NCI-H69 (cell line): ENCODE results near the gene STXBP1.

Source experiments
- DNase-seq: peaks from one replicate; lab custom pipeline; 2025; lab: John Stamatoyannopoulos, UW

Gene STXBP1

DNA sequence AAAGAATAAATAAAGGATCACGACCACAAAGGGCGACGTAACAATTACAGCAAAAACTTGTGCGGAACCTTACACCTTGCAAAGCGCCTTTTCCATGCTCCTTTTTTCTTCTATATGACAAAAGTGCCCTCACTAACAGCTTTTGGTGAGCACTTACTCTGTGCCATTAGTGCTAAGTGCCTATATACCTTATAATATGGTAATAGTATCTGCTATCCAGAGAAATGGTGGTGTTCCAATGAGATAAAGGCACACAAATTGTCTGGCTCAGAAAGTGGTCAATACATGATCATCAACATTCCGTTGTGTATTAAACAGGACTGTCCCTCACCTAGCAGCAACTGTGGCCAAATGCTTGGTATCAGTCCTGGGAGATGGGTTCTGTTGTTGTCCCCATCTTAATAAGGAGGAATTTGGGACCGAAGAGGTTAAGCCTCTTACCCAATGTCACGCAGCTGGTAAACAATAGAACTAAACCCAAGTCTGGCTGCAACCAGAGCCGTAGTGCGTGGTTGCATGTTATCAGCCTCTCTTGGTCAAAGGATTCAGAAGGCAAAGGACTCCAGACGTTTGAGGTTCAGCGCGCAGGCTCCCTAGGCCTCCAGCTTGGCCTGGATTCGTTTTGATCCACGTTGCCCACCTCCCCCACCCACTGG is 123.6 kb downstream of the STXBP1 start:
- DNase-seq = no peak

DNA sequence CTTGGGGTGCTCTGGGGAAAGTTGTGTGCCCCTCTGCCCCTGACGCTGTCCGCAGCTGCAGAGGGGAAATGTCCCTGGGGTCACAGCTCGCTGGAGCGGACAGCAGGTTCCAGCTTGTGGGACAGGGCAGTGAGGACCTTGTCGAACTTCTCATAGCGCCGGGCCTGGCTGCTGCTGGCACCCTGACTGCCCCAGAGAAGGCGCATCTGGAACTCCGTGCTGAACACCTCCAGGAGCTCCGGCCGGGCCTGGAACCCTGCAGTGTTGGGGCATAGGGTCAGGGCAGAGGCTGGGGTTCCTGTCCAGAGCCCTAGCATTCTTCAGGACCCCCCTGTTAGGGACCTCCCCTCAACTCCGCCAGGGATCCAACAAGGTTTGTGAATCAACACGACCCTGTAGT is 126.6 kb downstream of the STXBP1 start:
- no peak for DNase-seq

DNA sequence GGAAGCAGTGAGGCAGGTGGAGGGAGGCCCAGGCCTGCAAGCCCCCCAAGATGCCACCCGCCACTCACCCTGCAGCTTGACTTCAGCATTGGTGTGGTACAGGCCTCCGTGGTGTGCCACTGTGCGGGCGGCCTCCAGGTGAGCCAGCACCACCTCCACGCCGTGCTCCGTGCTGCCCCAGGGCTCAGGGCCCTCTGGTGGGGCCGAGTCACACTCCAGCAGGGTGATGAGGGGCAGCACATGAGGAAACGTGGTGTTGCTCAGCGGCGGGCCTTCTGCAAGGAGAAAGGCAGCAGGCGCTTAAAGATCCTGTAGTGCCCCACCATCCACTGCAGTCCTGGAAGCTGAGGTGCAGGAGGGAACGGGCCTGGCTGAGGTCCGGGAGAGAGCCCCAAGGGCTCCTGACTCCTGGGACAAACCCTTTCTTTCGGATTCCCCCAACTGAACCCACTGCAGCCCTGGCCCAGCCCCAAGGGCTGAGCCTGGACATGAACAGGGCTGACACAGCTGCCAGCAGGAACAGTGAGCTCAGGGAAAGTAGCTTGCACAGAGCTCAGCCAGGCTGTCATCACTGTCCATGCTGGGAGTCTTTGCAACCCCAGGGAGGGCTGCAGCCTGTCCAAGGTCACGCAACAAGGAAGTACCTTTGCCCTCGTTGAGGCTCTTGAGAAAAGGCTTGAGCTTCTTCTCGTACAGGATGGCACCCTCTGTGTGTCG is 127.7 kb downstream of the STXBP1 start:
- DNase-seq = no peak

DNA sequence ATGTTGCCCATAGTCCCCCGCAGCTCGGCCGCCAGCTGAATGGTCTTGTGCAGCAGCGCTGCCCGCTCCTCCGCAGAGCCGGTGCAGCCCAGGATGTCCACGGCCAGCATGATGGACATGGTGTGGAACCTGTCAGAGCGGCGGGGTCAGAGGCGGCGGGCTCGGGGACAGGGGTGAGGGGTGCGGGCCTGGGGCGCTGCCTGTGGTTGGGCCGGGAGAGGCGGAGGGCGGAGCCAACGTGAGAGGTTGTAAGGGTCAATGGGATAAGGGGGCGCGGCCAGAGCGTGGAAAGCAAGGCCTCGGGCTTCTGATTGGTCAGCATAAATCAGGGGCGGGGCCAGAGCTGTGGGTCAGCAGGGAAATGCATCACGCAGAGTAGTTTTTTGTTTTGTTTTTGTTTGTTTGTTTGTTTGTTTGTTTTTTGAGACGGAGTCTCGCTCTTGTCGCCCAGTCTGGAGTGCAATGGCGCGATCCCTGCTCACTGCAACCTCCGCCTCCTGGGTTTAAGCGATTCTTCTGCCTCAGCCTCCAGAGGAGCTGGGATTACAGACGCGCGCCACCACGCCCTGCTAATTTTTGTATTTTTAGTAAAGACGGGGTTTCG is 129.9 kb downstream of the STXBP1 start:
- DNase-seq = no peak
